ENCODE data around the gene CXCL3. TPM values are rescaled to one million over a fixed set of nuclear protein-coding genes. Genes with fewer than 3 reads are reported as not detected.

Gene CXCL3
- total RNA-seq, 6 experiments from 2014 or later = 0.40 to 2.3 (median 1.4) TPM

GRCh38 chr4:74006009-74006476, 32.4 kb downstream of the CXCL3 start:
- H3K27me3 Mint-ChIP-seq (ENCODE audit: insufficient read depth) = peaks cover 4% of the 10 kb centered on the region; the same call in 1 of the 2 replicates
- H3K36me3 Mint-ChIP-seq (ENCODE audit: low read depth) = no peaks in the 10 kb centered on the region
- no peak overlapping the region for H3K4me3 Mint-ChIP-seq
- no peak overlapping the region for H3K27ac Mint-ChIP-seq
- no peaks in the 10 kb centered on the region for H3K9me3 Mint-ChIP-seq
- DNase-seq = no peak
- H3K4me1 Mint-ChIP-seq (ENCODE audit: low read depth) = peaks cover 13% of the 10 kb centered on the region
- TF ChIP-seq, protein P1, sequence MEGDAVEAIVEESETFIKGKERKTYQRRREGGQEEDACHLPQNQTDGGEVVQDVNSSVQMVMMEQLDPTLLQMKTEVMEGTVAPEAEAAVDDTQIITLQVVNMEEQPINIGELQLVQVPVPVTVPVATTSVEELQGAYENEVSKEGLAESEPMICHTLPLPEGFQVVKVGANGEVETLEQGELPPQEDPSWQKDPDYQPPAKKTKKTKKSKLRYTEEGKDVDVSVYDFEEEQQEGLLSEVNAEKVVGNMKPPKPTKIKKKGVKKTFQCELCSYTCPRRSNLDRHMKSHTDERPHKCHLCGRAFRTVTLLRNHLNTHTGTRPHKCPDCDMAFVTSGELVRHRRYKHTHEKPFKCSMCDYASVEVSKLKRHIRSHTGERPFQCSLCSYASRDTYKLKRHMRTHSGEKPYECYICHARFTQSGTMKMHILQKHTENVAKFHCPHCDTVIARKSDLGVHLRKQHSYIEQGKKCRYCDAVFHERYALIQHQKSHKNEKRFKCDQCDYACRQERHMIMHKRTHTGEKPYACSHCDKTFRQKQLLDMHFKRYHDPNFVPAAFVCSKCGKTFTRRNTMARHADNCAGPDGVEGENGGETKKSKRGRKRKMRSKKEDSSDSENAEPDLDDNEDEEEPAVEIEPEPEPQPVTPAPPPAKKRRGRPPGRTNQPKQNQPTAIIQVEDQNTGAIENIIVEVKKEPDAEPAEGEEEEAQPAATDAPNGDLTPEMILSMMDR (IDR thresholded peaks at IDR 0.05) = no peak

DNA sequence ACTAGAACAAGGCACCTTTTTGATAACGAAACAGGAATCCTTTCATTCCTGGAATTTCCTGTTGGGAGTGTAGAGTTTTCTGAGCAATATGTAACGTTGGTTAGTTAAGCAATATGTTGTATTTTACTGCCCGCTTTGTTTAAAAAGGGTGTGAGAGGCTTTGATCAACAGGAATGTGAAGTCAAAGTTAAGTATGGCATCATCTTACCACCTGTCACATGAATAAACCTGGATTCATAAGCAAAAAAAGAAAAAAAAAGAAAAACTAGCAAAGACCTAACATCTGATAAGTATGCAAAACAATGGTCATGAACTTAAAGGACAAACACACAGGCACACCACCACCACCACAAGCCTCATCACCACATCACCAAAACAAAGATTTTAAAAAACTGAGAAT, 33.0 kb downstream of the CXCL3 start:
- H3K27me3 Mint-ChIP-seq (ENCODE audit: insufficient read depth) = peaks cover 3% of the 10 kb centered on the region; the same call in 1 of the 2 replicates
- H3K27ac Mint-ChIP-seq = no peak overlapping the region
- H3K4me3 Mint-ChIP-seq = no peak overlapping the region
- H3K36me3 Mint-ChIP-seq (ENCODE audit: low read depth) = no peaks in the 10 kb centered on the region
- TF ChIP-seq, protein P1 (IDR thresholded peaks at IDR 0.05) = no peak
- no peaks in the 10 kb centered on the region for H3K9me3 Mint-ChIP-seq
- DNase-seq = no peak
- H3K4me1 Mint-ChIP-seq (ENCODE audit: low read depth) = peaks cover 13% of the 10 kb centered on the region

- Mint-ChIP-seq H3K4me1 (ENCODE audit: low read depth) (peaks cover 13% of the 10 kb centered on the region), H3K36me3 (ENCODE audit: low read depth) (no peaks in the 10 kb centered on the region), H3K27ac (no peak overlapping the region), H3K9me3 (no peaks in the 10 kb centered on the region), H3K4me3 (no peak overlapping the region), H3K27me3 (ENCODE audit: insufficient read depth) (peaks cover 2% of the 10 kb centered on the region; the same call in 1 of the 2 replicates)
- TF ChIP-seq, protein P1 (IDR thresholded peaks at IDR 0.05) = no peak
- DNase-seq = no peak
These were observed 33.8 kb downstream of the CXCL3 start for GRCh38 chr4:74004668-74005067.

DNA sequence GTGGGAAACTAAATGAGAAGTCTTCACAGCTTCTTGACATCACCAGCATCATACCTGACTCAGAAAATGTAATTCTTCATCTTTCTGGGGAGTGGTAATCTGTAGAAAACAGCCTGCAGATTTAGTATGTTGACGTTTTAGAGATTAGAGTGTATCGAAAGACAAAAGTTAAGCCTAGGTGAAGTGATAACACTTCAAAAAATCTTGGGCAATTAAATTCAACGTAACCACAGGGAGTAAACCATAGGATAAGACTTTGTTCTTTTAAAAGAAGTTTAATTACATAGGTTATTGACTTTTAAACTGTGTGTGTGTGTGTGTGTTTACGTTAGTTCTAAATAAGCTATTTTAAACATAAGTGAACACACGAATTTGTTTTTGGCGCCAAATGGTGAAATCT, 38.2 kb downstream of the CXCL3 start:
- TF ChIP-seq, protein P1 (IDR thresholded peaks at IDR 0.05) = no peak
- H3K36me3 Mint-ChIP-seq (ENCODE audit: low read depth) = no peaks in the 10 kb centered on the region
- H3K4me1 Mint-ChIP-seq (ENCODE audit: low read depth) = peaks cover 12% of the 10 kb centered on the region
- H3K4me3 Mint-ChIP-seq = no peak overlapping the region
- H3K27me3 Mint-ChIP-seq (ENCODE audit: insufficient read depth) = peaks cover 3% of the 10 kb centered on the region; the same call in 1 of the 2 replicates
- H3K9me3 Mint-ChIP-seq = no peaks in the 10 kb centered on the region
- H3K27ac Mint-ChIP-seq = no peak overlapping the region
- no peak for DNase-seq

GRCh38 chr4:73998040-73999011, 40.2 kb downstream of the CXCL3 start, which contains the start of gene CXCL5:
TSS of gene CXCL5 (minus strand) at chr4:73998677. CDS start at chr4:73998581, 96 bp downstream.
- no peak within 1 kb of the TSS for H3K27ac Mint-ChIP-seq
- peak within 1 kb of the TSS; percentile 82 for H3K4me3 Mint-ChIP-seq
- H3K4me1 Mint-ChIP-seq (ENCODE audit: low read depth) = peaks cover 10% of the 10 kb centered on the region; the same call in 1 of the 2 replicates
- peak; percentile 15 for DNase-seq
- H3K9me3 Mint-ChIP-seq = no peaks in the 10 kb centered on the region
- TF ChIP-seq, protein P1 (IDR thresholded peaks at IDR 0.05) = no peak
- peaks cover 7% of the 10 kb centered on the region; the same call in 1 of the 2 replicates for H3K27me3 Mint-ChIP-seq (ENCODE audit: insufficient read depth)
- H3K36me3 Mint-ChIP-seq (ENCODE audit: low read depth) = no peaks in the 10 kb centered on the region
